Cortex of kidney (tissue), 1 donor: Measurements from ENCODE around the gene SCAMP1.

Experiments used
- DNase-seq: peaks from one replicate; lab custom pipeline; 2025; lab: John Stamatoyannopoulos, UW

The SCAMP1 gene

GRCh38 chr5:78512435-78512834 is 152.0 kb downstream of the SCAMP1 start:
- DNase-seq = no peak

GRCh38 chr5:78513441-78513840 is 153.0 kb downstream of the SCAMP1 start:
- DNase-seq = no peak

GRCh38 chr5:78514427-78515330 is 154.3 kb downstream of the SCAMP1 start:
- no peak for DNase-seq

GRCh38 chr5:78515670-78516069 is 155.3 kb downstream of the SCAMP1 start:
- DNase-seq = no peak

GRCh38 chr5:78518365-78519197 is 158.2 kb downstream of the SCAMP1 start:
- DNase-seq = no peak

GRCh38 chr5:78519198-78519941 is 159.0 kb downstream of the SCAMP1 start:
- no peak for DNase-seq

GRCh38 chr5:78521455-78521854 is 161.0 kb downstream of the SCAMP1 start:
- DNase-seq = no peak

- DNase-seq = no peak
Observed at GRCh38 chr5:78522476-78523260, 162.3 kb downstream of the SCAMP1 start.

GRCh38 chr5:78523314-78524193 is 163.1 kb downstream of the SCAMP1 start:
- no peak for DNase-seq

- no peak for DNase-seq
Observed at GRCh38 chr5:78526049-78526525, 165.7 kb downstream of the SCAMP1 start.

GRCh38 chr5:78527054-78527859 is 166.8 kb downstream of the SCAMP1 start:
- no peak for DNase-seq

GRCh38 chr5:78527925-78528324 is 167.5 kb downstream of the SCAMP1 start:
- DNase-seq = no peak
